Neural cell (in vitro differentiated cells): ENCODE measurements around the gene TGFBR2.

ENCODE experiments used
- CTCF ChIP-seq: fragments of 450-650 bp; IDR thresholded peaks from 2 replicates; pipeline ENCODE4 v1.5.1; 2014; ENCODE audit warnings: antibody characterized with exemption, mild to moderate bottlenecking, moderate library complexity; ENCODE audit not compliant: poor library complexity, severe bottlenecking
- EP300 ChIP-seq: fragments of 450-650 bp; conservative IDR thresholded peaks from 2 replicates; pipeline ENCODE4 v1.6.1; 2014; ENCODE audit warnings: antibody characterized with exemption, mild to moderate bottlenecking, moderate library complexity; ENCODE audit not compliant: poor library complexity, severe bottlenecking
- EZH2 ChIP-seq: fragments of 200-600, 300-800 bp; shearing (Covaris generic), sonication (generic); IDR thresholded peaks from 2 replicates; pipeline ENCODE4 v1.6.1; 2014; ENCODE audit warnings: antibody characterized with exemption, low read length, borderline replicate concordance, mild to moderate bottlenecking; ENCODE audit not compliant: insufficient read depth, poor library complexity, severe bottlenecking
- POLR2AphosphoS5 ChIP-seq: IDR thresholded peaks from 2 replicates; pipeline ENCODE4 v1.6.1; 2012
- REST ChIP-seq: IDR thresholded peaks from 2 replicates; pipeline ENCODE4 v1.6.1; 2012; ENCODE audit warnings: borderline replicate concordance
- SMC3 ChIP-seq: fragments of 450-650 bp; conservative IDR thresholded peaks from 2 replicates; pipeline ENCODE4 v1.6.1; 2014; ENCODE audit warnings: antibody characterized with exemption, mild to moderate bottlenecking, moderate library complexity; ENCODE audit not compliant: poor library complexity

GRCh38 chr3:30668051-30668609 lies 61.7 kb downstream of the TGFBR2 start:
- TF ChIP-seq CTCF (no peak), REST (no peak), EP300 (no peak), EZH2 (no peak), POLR2AphosphoS5 (no peak), SMC3 (no peak)
